HEK293T (cell line): Measurements from ENCODE around the gene GRIN3B.

Source experiments
- BHLHE40 ChIP-seq: fragments of 450-650 bp; IDR thresholded peaks from 2 replicates; pipeline ENCODE4 v1.6.1; 2016; ENCODE audit warnings: mild to moderate bottlenecking, moderate library complexity, borderline replicate concordance
- ELF4 ChIP-seq: fragments of 450-650 bp; IDR thresholded peaks from 2 replicates; pipeline ENCODE4 v1.6.1; 2017; ENCODE audit warnings: antibody characterized with exemption
- FOXA1 ChIP-seq: fragments of 450-650 bp; IDR thresholded peaks from 2 replicates; pipeline ENCODE4 v1.6.1; 2016; ENCODE audit warnings: mild to moderate bottlenecking
- FOXM1 ChIP-seq: fragments of 450-650 bp; IDR thresholded peaks from 2 replicates; pipeline ENCODE4 v1.6.1; 2017; ENCODE audit warnings: mild to moderate bottlenecking, borderline replicate concordance
- HDGF ChIP-seq: fragments of 450-650 bp; IDR thresholded peaks from 2 replicates; pipeline ENCODE4 v1.6.1; 2017; ENCODE audit warnings: antibody characterized with exemption, borderline replicate concordance
- LEF1 ChIP-seq: fragments of 450-650 bp; IDR thresholded peaks from 2 replicates; pipeline ENCODE4 v1.6.1; 2017; ENCODE audit warnings: mild to moderate bottlenecking, borderline replicate concordance
- NFRKB ChIP-seq: fragments of 450-650 bp; IDR thresholded peaks from 2 replicates; pipeline ENCODE4 v1.6.1; 2016; ENCODE audit warnings: mild to moderate bottlenecking, moderate library complexity
- PKNOX1 ChIP-seq: fragments of 450-650 bp; IDR thresholded peaks from 2 replicates; pipeline ENCODE4 v1.6.1; 2016
- SP1 ChIP-seq: fragments of 450-650 bp; IDR thresholded peaks from 2 replicates; pipeline ENCODE4 v1.6.1; 2017
- SUZ12 ChIP-seq: fragments of 450-650 bp; IDR thresholded peaks from 2 replicates; pipeline ENCODE4 v1.6.1; 2016; ENCODE audit warnings: mild to moderate bottlenecking
- TARDBP ChIP-seq: fragments of 450-650 bp; IDR thresholded peaks from 2 replicates; pipeline ENCODE4 v1.6.1; 2016
- ZNF384 ChIP-seq: fragments of 450-650 bp; IDR thresholded peaks from 2 replicates; pipeline ENCODE4 v1.6.1; 2016

- TF ChIP-seq FOXM1 = no peak
- no peak for TF ChIP-seq TARDBP
- no peak for TF ChIP-seq PKNOX1
- TF ChIP-seq LEF1 = no peak
- no peak for TF ChIP-seq SP1
- TF ChIP-seq NFRKB = no peak
- no peak for TF ChIP-seq ELF4
- no peak for TF ChIP-seq SUZ12
- TF ChIP-seq HDGF = no peak
- no peak for TF ChIP-seq BHLHE40
- no peak for TF ChIP-seq FOXA1
- TF ChIP-seq ZNF384 = no peak
Measured at GRCh38 chr19:1017906-1018305, 17.7 kb downstream of the GRIN3B start.
